ENCODE measurements around the gene DHRS9.
A peak's percentile ranks its signal among the peaks of the same experiment; 100 is the strongest.

The DHRS9 gene

DNA sequence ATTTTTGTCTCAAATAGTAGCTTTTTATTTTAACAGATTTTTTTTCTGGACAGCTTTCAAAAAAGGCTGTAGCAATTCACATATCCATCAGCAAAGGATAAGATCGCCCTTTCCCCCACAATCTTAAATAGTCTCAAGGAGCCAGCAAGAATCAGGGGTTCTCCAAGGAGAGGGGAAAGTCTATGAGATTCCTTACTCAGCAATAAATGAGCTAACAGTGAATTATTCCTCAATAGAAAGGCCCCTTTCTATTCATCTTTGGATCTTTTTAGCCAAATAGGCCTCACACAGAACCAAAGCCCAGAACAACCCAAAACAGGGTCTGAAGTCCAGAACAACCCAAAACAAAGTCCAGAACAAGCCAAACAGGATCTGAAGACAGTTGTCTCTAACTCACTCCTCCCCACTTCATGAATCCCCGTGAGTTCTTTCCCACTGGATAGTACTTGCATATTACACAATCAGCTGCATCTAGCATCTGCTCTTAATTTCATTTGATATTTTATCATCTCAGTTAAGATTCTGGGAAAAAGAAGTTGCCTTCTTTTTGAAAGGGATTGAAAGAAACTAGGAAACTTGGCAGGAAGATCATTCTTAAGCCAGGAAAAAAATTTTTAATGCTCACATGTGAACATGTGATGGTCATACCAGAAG, 3.4 kb upstream of the DHRS9 start:
- no peak for DNase-seq

DNA sequence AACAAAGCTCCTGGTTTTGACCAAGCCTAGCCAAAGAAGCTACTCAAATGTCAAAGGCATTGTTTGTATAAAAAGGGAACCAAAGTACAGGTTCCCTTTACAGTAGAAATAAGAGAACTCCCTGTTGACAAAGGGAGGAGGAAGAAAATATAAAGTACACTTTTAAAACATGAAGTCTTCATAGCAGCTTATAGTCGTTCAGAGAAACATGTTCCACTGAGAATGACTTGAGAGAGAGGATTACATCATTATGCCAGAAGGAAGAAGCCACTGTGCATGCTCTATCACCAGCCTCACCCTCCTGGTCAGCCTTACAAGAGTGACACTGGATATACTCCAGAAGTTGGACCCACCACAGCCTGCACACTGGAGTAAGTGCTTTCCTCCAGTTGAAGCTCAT, 2.5 kb upstream of the DHRS9 start:
- DNase-seq = no peak

DNA sequence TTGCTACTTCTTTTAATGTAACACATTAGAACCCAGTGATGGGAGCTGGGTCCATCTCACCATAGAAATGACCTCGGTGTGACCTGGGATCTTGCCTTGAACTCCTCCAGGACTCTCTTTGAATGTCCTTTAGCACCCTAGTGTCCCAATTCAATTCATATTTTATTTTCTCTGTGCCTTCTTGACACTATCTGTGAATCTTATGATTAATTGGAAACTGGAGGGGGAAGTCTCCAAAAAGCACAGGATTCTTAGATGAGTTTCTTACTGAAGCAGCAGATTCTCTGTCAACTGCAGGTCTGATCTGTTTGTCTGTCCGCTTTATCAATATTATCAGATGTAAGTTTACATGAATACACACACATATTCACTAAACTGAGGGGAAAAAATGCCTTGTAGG, 470 bp downstream of the DHRS9 start:
- DNase-seq = no peak

- no peak for DNase-seq
Observed at GRCh38 chr2:169071455-169071854, 2.1 kb downstream of the DHRS9 start.

DNA sequence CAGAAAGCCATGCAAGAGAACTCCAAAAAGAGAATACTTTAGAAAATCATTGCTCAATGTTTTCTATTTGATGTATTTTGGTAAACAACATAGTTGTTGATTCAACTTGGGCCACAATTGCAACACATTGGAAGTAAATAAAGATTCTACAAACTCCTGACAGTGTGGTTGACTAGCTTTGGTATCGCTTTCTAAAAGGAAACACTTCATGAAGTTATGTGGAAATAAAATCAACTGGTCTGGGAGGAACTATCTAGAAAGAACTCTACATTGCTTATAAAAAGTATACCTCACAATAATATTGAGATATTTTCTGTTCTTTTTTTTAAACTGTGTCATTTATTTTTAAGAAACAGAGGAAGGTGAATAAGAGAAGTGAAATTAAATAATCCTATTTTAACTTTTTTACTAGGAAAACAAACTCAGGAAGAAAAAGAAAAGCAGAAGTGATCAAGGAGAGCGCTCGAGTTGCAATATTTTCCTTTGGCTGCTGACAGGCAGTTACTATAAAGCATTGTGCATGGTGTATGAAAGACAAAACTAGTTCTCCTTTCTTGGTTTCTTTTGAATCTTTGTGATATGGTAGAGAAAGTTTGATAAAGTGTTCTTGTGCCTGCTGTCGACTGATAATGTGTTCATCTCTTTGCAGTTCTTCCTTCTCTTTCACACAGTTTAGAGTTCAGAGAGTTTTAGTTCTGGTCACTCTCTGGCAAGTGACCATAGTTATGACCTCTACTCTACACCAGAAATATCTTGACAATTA, 3.0 kb downstream of the DHRS9 start:
- no peak for DNase-seq

GRCh38 chr2:169073211-169073962, 4.0 kb downstream of the DHRS9 start:
- DNase-seq = no peak

DNA sequence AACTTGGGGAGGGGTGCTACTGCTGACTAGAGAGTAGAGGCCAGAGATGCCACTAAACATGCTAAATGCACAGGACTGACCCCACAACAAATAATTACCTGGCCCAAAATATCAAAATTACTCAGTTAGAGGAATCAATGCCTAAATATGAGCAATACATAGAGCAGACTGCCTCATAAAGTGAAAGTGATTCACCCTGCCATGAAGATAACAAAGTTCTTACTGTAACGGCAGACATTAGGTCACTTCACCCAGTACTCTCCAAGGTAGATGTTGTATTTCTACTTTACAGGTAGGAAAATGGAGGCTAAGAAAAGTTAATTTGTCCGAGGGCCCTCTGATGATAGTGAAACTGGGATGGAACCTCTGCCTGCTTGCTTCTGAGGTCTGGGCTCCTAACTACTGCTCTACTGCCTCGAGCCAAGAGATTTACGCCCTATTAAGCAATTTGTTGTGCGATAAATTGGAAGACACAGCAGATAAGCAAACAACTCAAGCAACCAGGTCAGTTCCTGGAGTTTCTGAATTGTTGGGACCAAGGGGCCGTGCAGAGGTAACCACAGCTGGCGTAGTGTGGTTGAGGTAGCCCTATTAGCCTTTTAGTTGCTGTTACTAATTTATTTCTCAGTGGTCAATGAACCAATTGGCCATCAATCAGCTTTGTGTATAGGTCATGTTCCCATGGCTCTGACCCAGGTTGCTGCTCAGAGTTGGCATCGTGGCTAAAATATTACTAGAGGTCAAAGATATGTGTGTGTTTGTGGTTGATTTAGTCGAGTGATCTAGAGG, 4.8 kb downstream of the DHRS9 start:
- DNase-seq = no peak

DNA sequence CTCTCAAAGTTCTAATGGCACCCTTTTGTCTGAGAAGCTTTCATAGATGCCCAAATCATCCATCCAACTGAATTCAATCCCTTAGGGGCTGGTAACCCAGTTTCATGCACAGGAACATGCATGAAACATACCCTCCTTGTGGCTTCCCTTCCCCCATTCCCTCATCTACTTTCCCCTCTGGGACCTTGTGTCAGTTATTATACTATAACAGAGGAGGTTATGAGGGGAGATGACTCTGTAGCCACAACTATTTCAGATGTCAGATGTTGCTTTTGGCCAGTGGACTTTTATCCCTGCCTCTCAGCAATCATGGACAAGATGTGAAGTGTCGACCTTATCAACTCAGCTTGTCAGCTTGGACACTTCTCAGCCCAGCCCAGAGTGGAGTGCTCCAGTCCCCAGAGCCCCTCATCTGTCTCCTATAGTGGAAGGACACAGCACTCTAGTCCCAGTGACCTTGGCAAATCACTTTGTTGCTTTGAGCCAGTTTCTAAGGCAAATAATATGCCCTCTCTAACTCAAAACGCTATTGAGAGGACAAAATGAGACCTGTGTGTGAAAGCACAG, 8.4 kb downstream of the DHRS9 start:
- DNase-seq = no peak

DNA sequence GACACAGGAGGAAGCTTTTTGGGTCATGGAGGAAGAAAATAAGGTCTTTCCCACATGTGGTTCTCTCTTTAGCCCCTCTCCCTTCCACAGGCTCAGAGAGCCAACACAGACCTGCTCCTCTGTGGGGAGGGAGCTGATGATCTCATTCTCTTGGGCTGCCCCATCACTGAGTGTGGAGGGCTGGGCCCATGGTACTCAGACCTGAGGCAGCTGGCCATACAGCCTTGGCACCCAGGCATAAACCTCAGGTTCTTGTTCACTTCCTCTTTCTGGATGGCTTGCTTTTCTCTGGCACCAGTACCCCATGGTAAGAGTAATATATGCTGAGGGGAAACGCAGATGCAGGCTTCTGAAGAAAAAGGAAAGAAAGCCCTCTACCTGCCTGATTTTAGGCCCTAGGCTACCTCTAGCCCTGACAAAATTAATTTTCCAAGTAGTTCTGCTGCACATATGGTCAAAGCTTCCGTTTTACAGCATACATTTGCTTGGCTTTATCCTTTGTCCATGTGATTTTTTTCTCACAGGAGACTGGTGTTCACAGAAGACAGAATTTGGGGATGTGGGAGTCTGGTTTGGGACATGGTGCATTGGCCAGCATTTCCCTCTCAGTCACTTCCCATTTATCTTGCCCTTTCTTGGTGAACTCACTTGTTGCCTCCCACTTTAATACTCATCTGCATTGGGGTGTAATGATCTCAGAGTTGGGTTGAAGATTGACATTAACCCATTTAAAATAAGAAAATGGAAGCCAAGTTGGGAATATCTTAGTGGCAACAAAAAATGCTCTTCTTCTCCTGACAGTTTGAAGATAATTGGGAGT, 11.1 kb downstream of the DHRS9 start:
- DNase-seq = peak; percentile 49

- no peak for DNase-seq
Observed at GRCh38 chr2:169081551-169081950, 12.2 kb downstream of the DHRS9 start.

- DNase-seq = no peak
Observed at GRCh38 chr2:169082995-169083394, 13.6 kb downstream of the DHRS9 start.

- peak; percentile 82 for DNase-seq
Observed at GRCh38 chr2:169086893-169087467, 17.6 kb downstream of the DHRS9 start.

GRCh38 chr2:169087757-169088379, 18.5 kb downstream of the DHRS9 start:
- DNase-seq = no peak

DNA sequence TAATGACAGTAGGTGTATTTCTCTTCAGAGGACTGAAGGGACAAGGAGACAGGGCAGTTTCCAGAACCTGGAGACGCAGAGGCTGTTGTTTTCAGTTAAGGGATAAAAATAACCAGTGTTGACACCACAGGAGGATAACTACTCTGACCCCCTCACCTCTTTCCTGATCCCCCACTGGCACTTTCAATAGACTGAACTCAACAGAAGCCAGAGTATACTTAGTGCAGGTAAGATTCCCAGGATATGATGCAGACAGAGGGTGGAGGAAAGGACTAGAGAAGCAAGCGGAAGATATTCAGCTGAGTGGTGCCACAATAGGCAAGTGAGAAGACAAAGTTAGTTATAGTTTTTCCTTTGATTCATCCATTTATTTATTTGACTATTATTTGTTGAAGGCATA, 19.8 kb downstream of the DHRS9 start:
- DNase-seq = no peak

DNA sequence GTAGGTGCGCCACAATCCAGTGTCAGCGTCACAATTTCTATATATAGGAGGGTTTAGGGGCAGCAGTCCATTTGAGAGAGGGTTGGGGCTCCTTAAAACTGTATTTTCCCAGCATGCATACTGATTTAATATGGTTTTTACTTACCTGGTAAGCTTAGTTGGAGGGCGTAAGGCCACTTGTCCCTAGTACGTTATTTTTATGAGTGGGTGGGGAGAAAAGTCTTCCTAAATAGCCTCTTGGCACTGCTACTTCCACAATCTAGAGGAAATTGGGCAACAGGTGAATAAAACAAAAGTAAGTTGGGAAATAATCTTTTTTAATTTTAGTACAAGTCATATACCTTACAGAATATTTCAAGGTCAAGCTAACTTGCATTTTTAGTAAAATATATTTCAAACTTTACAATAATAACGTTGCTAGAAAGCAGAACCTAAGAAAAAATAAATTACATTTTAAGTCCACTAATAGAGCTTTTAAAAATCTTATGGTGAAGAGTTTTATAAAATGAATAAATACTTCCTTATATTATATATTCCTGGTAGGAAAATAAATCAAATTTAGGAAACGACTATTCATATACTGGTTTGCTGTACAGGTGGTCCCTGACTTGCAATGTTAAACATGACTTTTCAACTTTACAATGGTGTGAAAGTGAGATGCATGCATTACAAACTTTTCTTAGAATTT, 20.9 kb downstream of the DHRS9 start:
- peak; percentile 26 for DNase-seq

DNA sequence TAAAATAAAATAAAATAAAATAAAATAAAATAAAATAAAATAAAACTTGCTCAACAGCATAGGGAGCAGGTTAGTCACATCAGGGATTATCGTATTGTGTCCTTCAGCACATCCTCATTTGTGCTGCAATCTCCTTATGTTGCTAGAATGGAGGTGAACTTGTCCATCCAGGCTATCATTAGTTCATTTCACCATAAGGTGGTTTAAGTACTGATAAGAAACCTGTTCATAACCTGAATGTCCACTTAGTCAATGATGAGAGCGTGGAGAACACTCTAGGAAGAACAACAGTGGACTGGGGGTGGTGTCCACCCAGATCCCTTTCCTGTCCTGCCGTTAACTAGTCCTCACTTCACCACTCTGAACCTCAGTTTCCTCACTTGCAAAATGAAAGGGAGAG, 21.9 kb downstream of the DHRS9 start:
- no peak for DNase-seq

DNA sequence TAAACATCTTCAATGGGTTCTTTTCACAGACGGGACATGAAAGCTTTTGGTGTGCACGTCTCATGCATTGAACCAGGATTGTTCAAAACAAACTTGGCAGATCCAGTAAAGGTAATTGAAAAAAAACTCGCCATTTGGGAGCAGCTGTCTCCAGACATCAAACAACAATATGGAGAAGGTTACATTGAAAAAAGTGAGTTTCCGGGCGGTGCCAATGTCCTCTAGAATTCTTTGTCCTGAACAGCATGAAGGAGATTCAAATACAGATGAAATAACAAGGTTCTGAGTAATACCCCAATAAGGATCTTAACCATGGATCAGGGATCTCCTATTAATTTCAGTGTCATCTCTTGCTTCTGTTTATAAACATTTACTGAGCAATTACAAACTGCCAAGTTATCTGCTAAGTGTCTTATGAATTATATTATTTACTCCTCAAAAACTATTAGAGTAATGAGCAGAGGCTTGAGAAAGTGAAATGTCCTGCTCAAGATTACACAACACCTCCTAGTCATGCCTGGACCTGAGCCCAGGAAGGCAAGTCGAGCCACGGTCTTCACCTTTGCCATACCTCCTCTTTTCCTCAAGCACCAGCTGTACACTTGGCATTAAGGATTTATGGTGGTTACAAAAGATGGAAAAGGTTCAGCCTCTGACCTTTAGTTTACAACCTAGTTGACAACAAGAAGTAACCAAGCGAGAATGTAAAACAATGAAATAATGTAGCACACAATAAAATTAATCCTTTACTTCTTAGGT, 22.6 kb downstream of the DHRS9 start:
- no peak for DNase-seq

DNA sequence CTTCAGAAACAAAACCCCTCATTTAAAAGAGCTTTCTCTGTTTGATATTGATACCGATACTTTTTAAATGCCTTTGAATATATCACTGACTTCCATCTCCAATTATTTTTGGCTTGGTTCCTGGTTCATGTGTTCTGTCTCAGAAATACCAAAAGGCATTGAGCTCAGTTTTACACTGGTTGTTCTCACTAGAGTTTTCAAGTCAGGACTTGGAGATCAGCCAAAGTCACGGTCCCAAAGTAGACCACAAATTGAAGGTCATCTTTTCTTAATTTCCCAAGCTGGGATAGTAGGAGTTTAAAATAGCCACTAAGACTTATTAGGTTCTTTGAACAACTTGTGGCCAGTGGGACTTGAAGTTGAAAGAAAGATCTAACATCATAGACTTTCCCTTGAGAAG, 24.2 kb downstream of the DHRS9 start:
- no peak for DNase-seq

GRCh38 chr2:169094676-169095075, 25.3 kb downstream of the DHRS9 start:
- DNase-seq = no peak
